GM12878 (cell line): Measurements from ENCODE around the gene RAB7B. TPM values are rescaled to one million over a fixed set of nuclear protein-coding genes. Genes with fewer than 3 reads are reported as not detected.

Source experiments
- ATAC-seq: fragments of 200-7000 bp; cut with Tn5 transposase; 3 replicates; pipeline ENCODE4 v1.9.1; 2020; ENCODE audit warnings: mild to moderate bottlenecking, moderate library complexity
- BruUV-seq: library from RNA; stranded (reverse); fragments of 400-500 nt; replicated peaks from 2 replicates; lab custom pipeline; 2021; lab: Mats Ljungman, UMichigan
- CTCF ChIA-PET: fragments of 300-600 bp; sonication (Branson Sonifier 250); formaldehyde crosslinking; extraction: SDS; loops from one replicate; lab custom pipeline; 2021; ENCODE audit warnings: inconsistent platforms; lab: Yijun Ruan, JAX
- POLR2A ChIA-PET: fragments of 350-600 bp; formaldehyde crosslinking; extraction: SDS; loops from one replicate; lab custom pipeline; 2021; ENCODE audit warnings: inconsistent platforms; lab: Charles Lee
- RAD21 ChIA-PET: fragments of 300-600 bp; sonication (Branson Sonifier 250); formaldehyde crosslinking; loops from one replicate; lab custom pipeline; 2023; ENCODE audit warnings: antibody characterized with exemption; ENCODE audit not compliant: unreplicated experiment; lab: Charles Lee
- SMC1A ChIA-PET: fragments of 300-600 bp; sonication (Branson Sonifier 250); formaldehyde crosslinking; loops from one replicate; lab custom pipeline; 2023; ENCODE audit not compliant: unreplicated experiment, uncharacterized antibody; lab: Charles Lee
- DNase-seq: peaks from one replicate; pipeline ENCODE4 v3.0.0-alpha.2; 2011; ENCODE audit warnings: low read depth, low spot score
- FAIRE-seq: peaks from 3 replicates; lab custom pipeline; 2011; peaks lifted over from hg19 to GRCh38; lab: Jason Lieb, UNC
- H2AFZ ChIP-seq: 2 replicates; pipeline ENCODE4 v1.6.0; 2011; ENCODE audit warnings: low read depth, low read length, control low read depth; ENCODE audit not compliant: control insufficient read depth
- H3K27ac ChIP-seq: 2 replicates; pipeline ENCODE4 v1.5.1; 2011; ENCODE audit warnings: control low read depth; ENCODE audit not compliant: control insufficient read depth, insufficient read depth
- H3K27me3 ChIP-seq, 2 experiments: replicated peaks in 1 of 2; 2 replicates each; pipeline versions ENCODE4 v1.6.0 to v1.6.1; 2011; ENCODE audit warnings: low read length in 1 of 2; ENCODE audit not compliant: control insufficient read depth in 2 of 2, insufficient read depth in 2 of 2
- H3K36me3 ChIP-seq, 2 experiments: 2 replicates each; pipeline ENCODE4 v1.5.1; 2011; ENCODE audit warnings: low read length in 1 of 2; ENCODE audit not compliant: control insufficient read depth in 2 of 2, insufficient read depth in 2 of 2
- H3K4me1 ChIP-seq: 2 replicates; pipeline ENCODE4 v1.6.1; 2011; ENCODE audit warnings: mild to moderate bottlenecking, low read length, moderate library complexity, mixed read lengths; ENCODE audit not compliant: control insufficient read depth, insufficient read depth
- H3K4me2 ChIP-seq: 2 replicates; pipeline ENCODE4 v1.6.0; 2011; ENCODE audit warnings: control low read depth; ENCODE audit not compliant: control insufficient read depth, insufficient read depth
- H3K4me3 ChIP-seq: fragments of 200-600 bp; sonication (generic); 2 replicates; pipeline ENCODE4 v1.5.1; 2016
- H3K79me2 ChIP-seq: 2 replicates; pipeline ENCODE4 v1.6.0; 2011; ENCODE audit warnings: low read length; ENCODE audit not compliant: control insufficient read depth, insufficient read depth
- H3K9ac ChIP-seq: 2 replicates; pipeline ENCODE4 v1.8.0; 2011; ENCODE audit warnings: low read length, control low read depth, mixed read lengths; ENCODE audit not compliant: control insufficient read depth, insufficient read depth
- H3K9me3 ChIP-seq: replicated peaks from 3 replicates; pipeline ENCODE4 v1.5.1; 2011; ENCODE audit warnings: mild to moderate bottlenecking, low read length; ENCODE audit not compliant: control insufficient read depth, insufficient read depth
- H4K20me1 ChIP-seq: 2 replicates; pipeline ENCODE4 v1.6.0; 2011; ENCODE audit not compliant: control insufficient read depth, insufficient read depth
- ATF7 ChIP-seq: fragments of 450-650 bp; IDR thresholded peaks from 2 replicates; pipeline ENCODE4 v1.6.1; 2016; ENCODE audit warnings: low read depth, mild to moderate bottlenecking
- BCL11A ChIP-seq: IDR thresholded peaks from 2 replicates; pipeline ENCODE4 v1.6.1; 2011; ENCODE audit warnings: low read depth, low read length
- CBX3 ChIP-seq: fragments of 200-600 bp; sonication (generic); IDR thresholded peaks from 2 replicates; pipeline ENCODE4 v1.6.1; 2016; ENCODE audit warnings: low read depth, borderline replicate concordance
- CEBPB ChIP-seq, 2 experiments: fragments of 150-350 bp in 1 of 2; IDR thresholded peaks; 2 replicates each; pipeline ENCODE4 v1.6.1; 2012 to 2014; ENCODE audit warnings: low read depth in 2 of 2, low read length in 2 of 2, borderline replicate concordance in 1 of 2, inconsistent platforms in 1 of 2
- CHD2 ChIP-seq: IDR thresholded peaks from 2 replicates; pipeline ENCODE4 v1.6.1; 2011; ENCODE audit warnings: low read depth, low read length, improper control_type of control experiment, borderline replicate concordance
- ELK1 ChIP-seq: IDR thresholded peaks from 2 replicates; pipeline ENCODE4 v1.6.1; 2012; ENCODE audit warnings: low read depth, low read length, improper control_type of control experiment
- ETV6 ChIP-seq, 2 experiments: fragments of 450-650 bp in 1 of 2; IDR thresholded peaks in 1 of 2; conservative IDR thresholded peaks in 1 of 2; 2 replicates each; pipeline ENCODE4 v1.6.1; 2014; ENCODE audit warnings: antibody characterized with exemption in 1 of 2, borderline replicate concordance in 1 of 2, low read depth in 1 of 2, mild to moderate bottlenecking in 1 of 2, moderate library complexity in 1 of 2
- FOXM1 ChIP-seq: IDR thresholded peaks from 2 replicates; pipeline ENCODE4 v1.6.1; 2012; ENCODE audit warnings: low read depth, mild to moderate bottlenecking, inconsistent platforms, low read length, moderate library complexity
- IKZF1 ChIP-seq: fragments of 450-650 bp; conservative IDR thresholded peaks from 2 replicates; pipeline ENCODE4 v1.6.1; 2017; ENCODE audit warnings: antibody characterized with exemption, mild to moderate bottlenecking
- LARP7 ChIP-seq: fragments of 450-650 bp; IDR thresholded peaks from 2 replicates; pipeline ENCODE4 v1.6.1; 2017; ENCODE audit warnings: mild to moderate bottlenecking
- MLLT1 ChIP-seq: fragments of 450-650 bp; IDR thresholded peaks from 2 replicates; pipeline ENCODE4 v1.6.1; 2016; ENCODE audit warnings: mild to moderate bottlenecking
- PAX8 ChIP-seq: fragments of 450-650 bp; IDR thresholded peaks from 2 replicates; pipeline ENCODE4 v1.6.1; 2017; ENCODE audit warnings: mild to moderate bottlenecking, moderate library complexity
- PBX3 ChIP-seq: IDR thresholded peaks from 2 replicates; pipeline ENCODE4 v1.6.1; 2011; ENCODE audit warnings: mild to moderate bottlenecking, low read depth, low read length, moderate library complexity; ENCODE audit not compliant: insufficient replicate concordance
- SRF ChIP-seq, 2 experiments: IDR thresholded peaks; 2 replicates each; pipeline ENCODE4 v1.6.1; 2011; ENCODE audit warnings: low read depth in 2 of 2, low read length in 2 of 2, mild to moderate bottlenecking in 1 of 2, moderate library complexity in 1 of 2
- TAF1 ChIP-seq: IDR thresholded peaks from 2 replicates; pipeline ENCODE4 v1.6.1; 2011; ENCODE audit warnings: mild to moderate bottlenecking, low read depth, low read length, borderline replicate concordance
- TCF12 ChIP-seq: IDR thresholded peaks from 2 replicates; pipeline ENCODE4 v1.6.1; 2011; ENCODE audit warnings: low read depth, mild to moderate bottlenecking, low read length
- whole genome bisulfite sequencing: methylation state at CpG from one replicate; pipeline ENCODE4 v1.1.6; 2016; ENCODE audit warnings: low lambda C conversion rate; ENCODE audit not compliant: insufficient replicate concordance, insufficient coverage; ENCODE audit errors: missing lambda C conversion rate; 5-methylcytosine and 5-hydroxymethylcytosine counted together
- in situ Hi-C: fragments of 300-500 bp; cut with MboI; formaldehyde crosslinking; loops from 9 replicates; pipeline ENCODE4 v1.14.3; 2018; ENCODE audit warnings: mixed read lengths
- intact Hi-C: fragments of 100-400 bp; cut with micrococcal nuclease; formaldehyde crosslinking; loops from one replicate; pipeline ENCODE4 v1.14.2; 2022; ENCODE audit not compliant: unreplicated experiment
- polyA plus RNA-seq, 11 experiments: library from polyadenylated mRNA; depleted of rRNA in 4 of 11; unstranded in 6 of 11; stranded (reverse) in 5 of 11; fragments of >200 nt; fragmentation: Nextera tagmentation in 4 of 11; fragmentation: Illumina TruSeq in 1 of 11; extraction: Ambion mirVana in 4 of 11; extraction: Trizol in 1 of 11; gene quantifications; 1 replicate in 1 of 11; 2 replicates in 10 of 11; pipeline versions ENCODE4 v1.2.1 to v1.2.3, GENCODE V29; 2011 to 2016; ENCODE audit warnings: inconsistent platforms in 2 of 11, missing spikeins in 2 of 11, low read depth in 1 of 11
- total RNA-seq, 4 experiments: library from RNA; depleted of rRNA in 3 of 4; stranded (reverse); fragments of >200 nt in 3 of 4; fragmentation: Illumina TruSeq in 1 of 4; extraction: Trizol in 1 of 4; gene quantifications; 2 replicates each; pipeline versions ENCODE4 v1.2.1 to v1.2.3, GENCODE V29; 2013 to 2021

RAB7B gene
- total and polyA plus RNA-seq, 10 of the 15 experiments (the other 5 are each of a cell fraction or from before 2014, with no cell fraction given), result 0.09 TPM; not detected in 9

GRCh38 chr1:206021626-206022365, 18.6 kb upstream of the RAB7B start:
- Histone ChIP-seq H3K36me3 (no peaks in the 10 kb centered on the region), H3K4me3 (no peak overlapping the region), H3K4me2 (no peak overlapping the region), H3K4me1 (no peaks in the 10 kb centered on the region), H3K9me3 (no peaks in the 10 kb centered on the region; the same call in 2 of the 3 replicates), H3K79me2 (no peaks in the 10 kb centered on the region), H2AFZ (no peak overlapping the region), H3K9ac (no peak overlapping the region), H4K20me1 (no peaks in the 10 kb centered on the region), H3K27me3 (peaks cover 0 to 5% of the 10 kb centered on the region in 2 experiments; a peak in 2 of 4 replicates), H3K27ac (no peak overlapping the region)
- intact Hi-C loops, result no loop called here
- no TSS peak for BruUV-seq
- no peak for DNase-seq
- 64% methylated on average over 4 of the region's 4 CpGs for WGBS
- FAIRE-seq, result no peak
- no peak for ATAC-seq
- SMC1A ChIA-PET, result interaction anchor here (2.0 kb wide), 1 partner anchor 9 kb away, joined by 10 read pairs; no protein-coding TSS in a partner anchor
- TF ChIP-seq PAX8, result no peak
- no peak for TF ChIP-seq TAF1
- TF ChIP-seq ATF7, result no peak
- TF ChIP-seq CHD2, result no peak
- no peak for TF ChIP-seq PBX3
- TF ChIP-seq FOXM1, result no peak
- TF ChIP-seq CBX3, result no peak
- TF ChIP-seq ELK1, result no peak
- no peak for TF ChIP-seq ETV6 (conservative IDR thresholded peaks at IDR 0.05 in 1 of 2, IDR thresholded peaks at IDR 0.05 in 1 of 2; ENCODE audit: borderline replicate concordance in 1 of 2, low read depth in 1 of 2)
- TF ChIP-seq TCF12, result no peak
- no peak for TF ChIP-seq BCL11A
- TF ChIP-seq CEBPB (IDR thresholded peaks at IDR 0.05; ENCODE audit: borderline replicate concordance in 1 of 2, low read depth in 2 of 2, low read length in 2 of 2), result no peak
- no peak for TF ChIP-seq SRF (IDR thresholded peaks at IDR 0.05; ENCODE audit: low read depth in 2 of 2, low read length in 2 of 2)
- TF ChIP-seq LARP7, result no peak
- no peak for TF ChIP-seq IKZF1
- no peak for TF ChIP-seq MLLT1
- CTCF ChIA-PET, result interaction anchor here (1.0 to 1.3 kb wide), 2 partner anchors 8 to 84 kb away, joined by 5 to 8 read pairs; no protein-coding TSS in a partner anchor
- RAD21 ChIA-PET, result interaction anchor here (1.0 to 1.3 kb wide), 2 partner anchors 12 to 44 kb away, joined by 3 read pairs; no protein-coding TSS in a partner anchor
- POLR2A ChIA-PET, result no interaction called here
- in situ Hi-C loops, result no loop called here
